PFSK-1 (cell line): Measurements from ENCODE around the gene TGFBR3L.

Source experiments
- FOXP2 ChIP-seq: optimal IDR thresholded peaks from 2 replicates; pipeline ENCODE3; 2011; ENCODE audit warnings: borderline replicate concordance, control low read depth, inconsistent platforms; ENCODE audit not compliant: insufficient read depth; ENCODE audit errors: extremely low read length, extremely low read depth
- POLR2AphosphoS5 ChIP-seq: IDR thresholded peaks from 2 replicates; pipeline ENCODE4 v1.6.1; 2012; ENCODE audit warnings: low read depth, mild to moderate bottlenecking, control low read depth, low read length, moderate library complexity
- REST ChIP-seq, 2 experiments: IDR thresholded peaks; 2 replicates each; pipeline versions ENCODE4 v1.6.1 to v1.8.0; 2011 to 2012; ENCODE audit warnings: low read depth in 2 of 2, low read length in 2 of 2, control low read depth in 1 of 2, inconsistent platforms in 1 of 2, mild to moderate bottlenecking in 1 of 2, moderate library complexity in 1 of 2; ENCODE audit not compliant: insufficient read depth in 1 of 2
- SIN3A ChIP-seq: IDR thresholded peaks from 2 replicates; pipeline ENCODE4 v1.6.1; 2012; ENCODE audit warnings: mild to moderate bottlenecking, low read length, moderate library complexity, borderline replicate concordance; ENCODE audit not compliant: insufficient read depth
- TAF1 ChIP-seq: IDR thresholded peaks from 2 replicates; pipeline ENCODE4 v1.6.1; 2012; ENCODE audit warnings: low read length, control low read depth, borderline replicate concordance; ENCODE audit not compliant: insufficient read depth

TGFBR3L gene

GRCh38 chr19:7868671-7869452 lies 45.8 kb upstream of the TGFBR3L start:
- TF ChIP-seq FOXP2: peak; percentile 88
- TF ChIP-seq TAF1: no peak

- no peak for TF ChIP-seq POLR2AphosphoS5
- 0 out of 2 replicates have a peak, but pooled peaks have one; percentile 29 for TF ChIP-seq SIN3A
- no peak for TF ChIP-seq REST (IDR thresholded peaks at IDR 0.05; ENCODE audit: insufficient read depth in 1 of 2, low read depth in 2 of 2, low read length in 2 of 2)
- no peak for TF ChIP-seq TAF1
- peak; percentile 4 for TF ChIP-seq FOXP2
Observed at GRCh38 chr19:7869453-7869909, 45.1 kb upstream of the TGFBR3L start.

- no peak for TF ChIP-seq FOXP2
- TF ChIP-seq TAF1: no peak
- no peak for TF ChIP-seq POLR2AphosphoS5
- no peak for TF ChIP-seq SIN3A
- no peak for TF ChIP-seq REST (IDR thresholded peaks at IDR 0.05; ENCODE audit: insufficient read depth in 1 of 2, low read depth in 2 of 2, low read length in 2 of 2)
Observed at GRCh38 chr19:7869910-7870511, 44.6 kb upstream of the TGFBR3L start.

GRCh38 chr19:7870571-7871436 lies 43.8 kb upstream of the TGFBR3L start:
- TF ChIP-seq FOXP2 (no peak), POLR2AphosphoS5 (no peak), SIN3A (no peak), REST (IDR thresholded peaks at IDR 0.05; ENCODE audit: insufficient read depth in 1 of 2, low read depth in 2 of 2, low read length in 2 of 2) (no peak)

GRCh38 chr19:7871437-7872305 lies 43.0 kb upstream of the TGFBR3L start:
- TF ChIP-seq SIN3A (peak; percentile 44; the same call in 1 of the 2 replicates), REST (IDR thresholded peaks at IDR 0.05; ENCODE audit: insufficient read depth in 1 of 2, low read depth in 2 of 2, low read length in 2 of 2) (no peak), FOXP2 (peak; percentile 37), TAF1 (no peak)
